GM12878 (cell line): ENCODE measurements around the gene NDUFA11. TPM values are rescaled to one million over a fixed set of nuclear protein-coding genes. Genes with fewer than 3 reads are reported as not detected.

ENCODE experiments used
- ATAC-seq: fragments of 200-7000 bp; cut with Tn5 transposase; 3 replicates; pipeline ENCODE4 v1.9.1; 2020; ENCODE audit warnings: mild to moderate bottlenecking, moderate library complexity
- BruUV-seq: library from RNA; stranded (reverse); fragments of 400-500 nt; replicated peaks from 2 replicates; lab custom pipeline; 2021; lab: Mats Ljungman, UMichigan
- CTCF ChIA-PET: fragments of 300-600 bp; sonication (Branson Sonifier 250); formaldehyde crosslinking; extraction: SDS; loops from one replicate; lab custom pipeline; 2021; ENCODE audit warnings: inconsistent platforms; lab: Yijun Ruan, JAX
- POLR2A ChIA-PET: fragments of 350-600 bp; formaldehyde crosslinking; extraction: SDS; loops from one replicate; lab custom pipeline; 2021; ENCODE audit warnings: inconsistent platforms; lab: Charles Lee
- RAD21 ChIA-PET: fragments of 300-600 bp; sonication (Branson Sonifier 250); formaldehyde crosslinking; loops from one replicate; lab custom pipeline; 2023; ENCODE audit warnings: antibody characterized with exemption; ENCODE audit not compliant: unreplicated experiment; lab: Charles Lee
- SMC1A ChIA-PET: fragments of 300-600 bp; sonication (Branson Sonifier 250); formaldehyde crosslinking; loops from one replicate; lab custom pipeline; 2023; ENCODE audit not compliant: unreplicated experiment, uncharacterized antibody; lab: Charles Lee
- DNase-seq: peaks from one replicate; pipeline ENCODE4 v3.0.0-alpha.2; 2011; ENCODE audit warnings: low read depth, low spot score
- FAIRE-seq: peaks from 3 replicates; lab custom pipeline; 2011; peaks lifted over from hg19 to GRCh38; lab: Jason Lieb, UNC
- H2AFZ ChIP-seq: 2 replicates; pipeline ENCODE4 v1.6.0; 2011; ENCODE audit warnings: low read depth, low read length, control low read depth; ENCODE audit not compliant: control insufficient read depth
- H3K27ac ChIP-seq: 2 replicates; pipeline ENCODE4 v1.5.1; 2011; ENCODE audit warnings: control low read depth; ENCODE audit not compliant: control insufficient read depth, insufficient read depth
- H3K27me3 ChIP-seq, 2 experiments: replicated peaks in 1 of 2; 2 replicates each; pipeline versions ENCODE4 v1.6.0 to v1.6.1; 2011; ENCODE audit warnings: low read length in 1 of 2; ENCODE audit not compliant: control insufficient read depth in 2 of 2, insufficient read depth in 2 of 2
- H3K36me3 ChIP-seq, 2 experiments: 2 replicates each; pipeline ENCODE4 v1.5.1; 2011; ENCODE audit warnings: low read length in 1 of 2; ENCODE audit not compliant: control insufficient read depth in 2 of 2, insufficient read depth in 2 of 2
- H3K4me1 ChIP-seq: 2 replicates; pipeline ENCODE4 v1.6.1; 2011; ENCODE audit warnings: mild to moderate bottlenecking, low read length, moderate library complexity, mixed read lengths; ENCODE audit not compliant: control insufficient read depth, insufficient read depth
- H3K4me2 ChIP-seq: 2 replicates; pipeline ENCODE4 v1.6.0; 2011; ENCODE audit warnings: control low read depth; ENCODE audit not compliant: control insufficient read depth, insufficient read depth
- H3K4me3 ChIP-seq: fragments of 200-600 bp; sonication (generic); 2 replicates; pipeline ENCODE4 v1.5.1; 2016
- H3K79me2 ChIP-seq: 2 replicates; pipeline ENCODE4 v1.6.0; 2011; ENCODE audit warnings: low read length; ENCODE audit not compliant: control insufficient read depth, insufficient read depth
- H3K9ac ChIP-seq: 2 replicates; pipeline ENCODE4 v1.8.0; 2011; ENCODE audit warnings: low read length, control low read depth, mixed read lengths; ENCODE audit not compliant: control insufficient read depth, insufficient read depth
- H3K9me3 ChIP-seq: replicated peaks from 3 replicates; pipeline ENCODE4 v1.5.1; 2011; ENCODE audit warnings: mild to moderate bottlenecking, low read length; ENCODE audit not compliant: control insufficient read depth, insufficient read depth
- H4K20me1 ChIP-seq: 2 replicates; pipeline ENCODE4 v1.6.0; 2011; ENCODE audit not compliant: control insufficient read depth, insufficient read depth
- EED ChIP-seq: sonication (generic); IDR thresholded peaks from 2 replicates; pipeline ENCODE4 v1.6.1; 2016; ENCODE audit warnings: antibody characterized with exemption, low read depth
- KLF5 ChIP-seq: fragments of 450-650 bp; IDR thresholded peaks from 2 replicates; pipeline ENCODE4 v1.6.1; 2014; ENCODE audit warnings: mild to moderate bottlenecking; ENCODE audit not compliant: partially characterized antibody
- MAX ChIP-seq: IDR thresholded peaks from 2 replicates; pipeline ENCODE4 v1.6.1; 2012; ENCODE audit warnings: low read depth, low read length, improper control_type of control experiment
- NFXL1 ChIP-seq: fragments of 450-650 bp; IDR thresholded peaks from 2 replicates; pipeline ENCODE4 v1.6.1; 2017; ENCODE audit warnings: antibody characterized with exemption, mild to moderate bottlenecking, borderline replicate concordance
- NFYB ChIP-seq: IDR thresholded peaks from 2 replicates; pipeline ENCODE4 v1.6.1; 2011; ENCODE audit warnings: low read depth, mild to moderate bottlenecking, low read length, improper control_type of control experiment, moderate library complexity; ENCODE audit not compliant: insufficient read depth
- PKNOX1 ChIP-seq: fragments of 450-650 bp; IDR thresholded peaks from 2 replicates; pipeline ENCODE4 v1.6.1; 2016; ENCODE audit warnings: mild to moderate bottlenecking
- SUPT20H ChIP-seq: IDR thresholded peaks from 2 replicates; pipeline ENCODE4 v1.6.1; 2011; ENCODE audit warnings: low read depth, mild to moderate bottlenecking, low read length, moderate library complexity, borderline replicate concordance; ENCODE audit not compliant: control insufficient read depth
- YBX1 ChIP-seq: fragments of 450-650 bp; IDR thresholded peaks from 2 replicates; pipeline ENCODE4 v1.6.1; 2016; ENCODE audit warnings: antibody characterized with exemption
- ZNF622 ChIP-seq: fragments of 450-650 bp; IDR thresholded peaks from 2 replicates; pipeline ENCODE4 v1.6.1; 2017; ENCODE audit warnings: mild to moderate bottlenecking, inconsistent platforms
- ZZZ3 ChIP-seq: IDR thresholded peaks from 2 replicates; pipeline ENCODE4 v1.6.1; 2011; ENCODE audit warnings: low read depth; ENCODE audit not compliant: control insufficient read depth, insufficient read length
- WGBS: methylation state at CpG from one replicate; pipeline ENCODE4 v1.1.6; 2016; ENCODE audit warnings: low lambda C conversion rate; ENCODE audit not compliant: insufficient replicate concordance, insufficient coverage; ENCODE audit errors: missing lambda C conversion rate; 5-methylcytosine and 5-hydroxymethylcytosine counted together
- in situ Hi-C: fragments of 300-500 bp; cut with MboI; formaldehyde crosslinking; loops from 9 replicates; pipeline ENCODE4 v1.14.3; 2018; ENCODE audit warnings: mixed read lengths
- intact Hi-C: fragments of 100-400 bp; cut with micrococcal nuclease; formaldehyde crosslinking; loops from one replicate; pipeline ENCODE4 v1.14.2; 2022; ENCODE audit not compliant: unreplicated experiment
- polyA plus RNA-seq, 11 experiments: library from polyadenylated mRNA; depleted of rRNA in 4 of 11; unstranded in 6 of 11; stranded (reverse) in 5 of 11; fragments of >200 nt; fragmentation: Nextera tagmentation in 4 of 11; fragmentation: Illumina TruSeq in 1 of 11; extraction: Ambion mirVana in 4 of 11; extraction: Trizol in 1 of 11; gene quantifications; 1 replicate in 1 of 11; 2 replicates in 10 of 11; pipeline versions ENCODE4 v1.2.1 to v1.2.3, GENCODE V29; 2011 to 2016; ENCODE audit warnings: inconsistent platforms in 2 of 11, missing spikeins in 2 of 11, low read depth in 1 of 11
- total RNA-seq, 4 experiments: library from RNA; depleted of rRNA in 3 of 4; stranded (reverse); fragments of >200 nt in 3 of 4; fragmentation: Illumina TruSeq in 1 of 4; extraction: Trizol in 1 of 4; gene quantifications; 2 replicates each; pipeline versions ENCODE4 v1.2.1 to v1.2.3, GENCODE V29; 2013 to 2021

The NDUFA11 gene
- total and polyA plus RNA-seq, 10 of the 15 experiments (the other 5 are each of a cell fraction or from before 2014, with no cell fraction given) = 108 to 600 (median 289) TPM

- Histone ChIP-seq H3K27me3 (no peaks in the 10 kb centered on the region), H3K4me2 (no peak overlapping the region), H3K79me2 (no peaks in the 10 kb centered on the region), H3K9me3 (no peaks in the 10 kb centered on the region), H4K20me1 (no peaks in the 10 kb centered on the region), H3K4me1 (no peaks in the 10 kb centered on the region), H3K27ac (no peak overlapping the region), H3K36me3 (no peaks in the 10 kb centered on the region), H2AFZ (no peak overlapping the region), H3K9ac (no peak overlapping the region), H3K4me3 (no peak overlapping the region)
- ChIA-PET RAD21 (no interaction called here), SMC1A (no interaction called here), CTCF (no interaction called here), POLR2A (no interaction called here)
- FAIRE-seq = no peak
- ATAC-seq = no peak
- intact Hi-C loops = no loop called here
- no TSS peak for BruUV-seq
- DNase-seq = no peak
- WGBS = 47% methylated on average over 12 of the region's 12 CpGs
- TF ChIP-seq EED (no peak), ZZZ3 (no peak), ZNF622 (no peak), KLF5 (no peak), NFYB (no peak), PKNOX1 (no peak), SUPT20H (no peak), MAX (no peak), YBX1 (no peak), NFXL1 (no peak)
- TF ChIP-seq, all 136 proteins: peak for 0
- in situ Hi-C loops = no loop called here
These were observed 29.9 kb downstream of the NDUFA11 start for GRCh38 chr19:5873617-5874199.
